Spleen (tissue), 3 donors: ENCODE data around the gene CASP6.

Experiments
- POLR2A ChIP-seq, 3 donors: fragments of 450-650 bp; IDR thresholded peaks; one replicate each; pipeline ENCODE4 v1.5.1; 2017; ENCODE audit warnings: antibody characterized with exemption in 3 of 3, mild to moderate bottlenecking in 1 of 3
- POLR2AphosphoS5 ChIP-seq, 3 donors: sonication (generic); formaldehyde crosslinking; IDR thresholded peaks; one replicate each; pipeline ENCODE4 v1.5.1; 2017; ENCODE audit warnings: antibody characterized with exemption in 3 of 3

DNA sequence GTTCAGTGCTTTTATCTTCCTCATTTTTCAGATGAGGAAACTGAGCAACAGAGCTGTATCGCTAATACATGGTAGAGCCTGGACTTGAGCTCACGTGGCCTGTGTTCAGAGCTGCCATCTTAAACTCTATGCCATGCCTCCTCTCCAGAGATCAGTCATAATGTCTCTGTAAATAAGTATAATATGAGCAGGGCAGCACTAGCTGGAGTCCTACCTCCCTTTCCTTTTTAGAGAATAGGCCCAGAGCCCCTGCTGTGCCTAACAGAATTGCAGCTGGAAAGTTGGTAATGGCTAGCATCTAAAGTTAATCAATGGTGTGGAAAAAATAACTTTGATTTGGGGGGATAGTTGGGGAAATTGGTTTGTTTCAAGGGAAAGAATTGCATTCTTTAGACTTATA lies 20.4 kb downstream of the CASP6 start:
- no peak for TF ChIP-seq POLR2AphosphoS5 (IDR thresholded peaks at IDR 0.05)
- no peak for TF ChIP-seq POLR2A (IDR thresholded peaks at IDR 0.05)
